ENCODE data around the gene UCHL5. TPM values are rescaled to one million over a fixed set of nuclear protein-coding genes. Genes with fewer than 3 reads are reported as not detected.

UCHL5 gene
- total RNA-seq, 2 donors from 2014 or later = 21.0 to 40.8 TPM

- ATAC-seq (ENCODE audit: insufficient number of reproducible peaks, low FRiP score, low read depth) (no peak), DNase-seq (ENCODE audit: low spot score) (no peak)
- no peaks in the 10 kb centered on the region for H3K9me3 ChIP-seq
- TF ChIP-seq CTCF (IDR thresholded peaks at IDR 0.05) = no peak
- peaks cover 10 to 29% of the 10 kb centered on the region in 2 donors for H3K4me1 ChIP-seq (ENCODE audit: control insufficient read depth in 1 of 2, low read depth in 2 of 2)
- peak overlapping the region; percentile 89 to 93 for H3K27ac ChIP-seq
- H3K27me3 ChIP-seq (replicated peaks; ENCODE audit: insufficient read depth) = no peaks in the 10 kb centered on the region
- H3K4me3 ChIP-seq = peak overlapping the region; percentile 74
- peaks cover 10% of the 10 kb centered on the region for H3K36me3 ChIP-seq
Measured at GRCh38 chr1:193104502-193104906, 45.3 kb upstream of the UCHL5 start.

GRCh38 chr1:193103759-193104501 is 44.8 kb upstream of the UCHL5 start:
- ATAC-seq (ENCODE audit: insufficient number of reproducible peaks, low FRiP score, low read depth) (no peak), DNase-seq (ENCODE audit: low spot score) (no peak)
- H3K9me3 ChIP-seq = no peaks in the 10 kb centered on the region
- H3K27me3 ChIP-seq (replicated peaks; ENCODE audit: insufficient read depth) = no peaks in the 10 kb centered on the region
- no peak for TF ChIP-seq CTCF (IDR thresholded peaks at IDR 0.05)
- H3K4me1 ChIP-seq (ENCODE audit: control insufficient read depth in 1 of 2, low read depth in 2 of 2) = peaks cover 10 to 29% of the 10 kb centered on the region in 2 donors
- peak overlapping the region; percentile 74 for H3K4me3 ChIP-seq
- H3K27ac ChIP-seq = peak overlapping the region; percentile 89 to 93
- peaks cover 15% of the 10 kb centered on the region for H3K36me3 ChIP-seq

- H3K27ac ChIP-seq = no peak overlapping the region
- no peaks in the 10 kb centered on the region for H3K27me3 ChIP-seq (replicated peaks; ENCODE audit: insufficient read depth)
- H3K9me3 ChIP-seq = no peaks in the 10 kb centered on the region
- no peak overlapping the region for H3K4me3 ChIP-seq
- TF ChIP-seq CTCF (IDR thresholded peaks at IDR 0.05) = no peak
- H3K4me1 ChIP-seq (ENCODE audit: control insufficient read depth in 1 of 2, low read depth in 2 of 2) = peaks cover 10 to 29% of the 10 kb centered on the region in 2 donors
- ATAC-seq (ENCODE audit: insufficient number of reproducible peaks, low FRiP score, low read depth) (no peak), DNase-seq (ENCODE audit: low spot score) (no peak)
- H3K36me3 ChIP-seq = peaks cover 21% of the 10 kb centered on the region
Measured at GRCh38 chr1:193102662-193103061, 43.5 kb upstream of the UCHL5 start.

- H3K27ac ChIP-seq = no peak overlapping the region
- no peak for ATAC-seq (ENCODE audit: insufficient number of reproducible peaks, low FRiP score, low read depth)
- DNase-seq (ENCODE audit: low spot score) = no peak
- no peak overlapping the region for H3K4me3 ChIP-seq
- no peak for TF ChIP-seq CTCF (IDR thresholded peaks at IDR 0.05)
- H3K4me1 ChIP-seq (ENCODE audit: control insufficient read depth in 1 of 2, low read depth in 2 of 2) = no peaks in the 10 kb centered on the region
- H3K9me3 ChIP-seq = no peaks in the 10 kb centered on the region
- H3K27me3 ChIP-seq (replicated peaks; ENCODE audit: insufficient read depth) = no peaks in the 10 kb centered on the region
- peaks cover 30% of the 10 kb centered on the region for H3K36me3 ChIP-seq
Measured at GRCh38 chr1:193094112-193094511, 35.0 kb upstream of the UCHL5 start.

GRCh38 chr1:193090865-193091264 is 31.7 kb upstream of the UCHL5 start:
- H3K9me3 ChIP-seq = no peaks in the 10 kb centered on the region
- ATAC-seq (ENCODE audit: insufficient number of reproducible peaks, low FRiP score, low read depth) (no peak), DNase-seq (ENCODE audit: low spot score) (no peak)
- no peaks in the 10 kb centered on the region for H3K27me3 ChIP-seq (replicated peaks; ENCODE audit: insufficient read depth)
- no peaks in the 10 kb centered on the region for H3K4me1 ChIP-seq (ENCODE audit: control insufficient read depth in 1 of 2, low read depth in 2 of 2)
- peaks cover 6% of the 10 kb centered on the region for H3K36me3 ChIP-seq
- no peak overlapping the region for H3K4me3 ChIP-seq
- no peak for TF ChIP-seq CTCF (IDR thresholded peaks at IDR 0.05)
- no peak overlapping the region for H3K27ac ChIP-seq

Data from thoracic aorta (tissue), 2 donors.